ENCODE results near the gene CCDC124.

The CCDC124 gene

DNA sequence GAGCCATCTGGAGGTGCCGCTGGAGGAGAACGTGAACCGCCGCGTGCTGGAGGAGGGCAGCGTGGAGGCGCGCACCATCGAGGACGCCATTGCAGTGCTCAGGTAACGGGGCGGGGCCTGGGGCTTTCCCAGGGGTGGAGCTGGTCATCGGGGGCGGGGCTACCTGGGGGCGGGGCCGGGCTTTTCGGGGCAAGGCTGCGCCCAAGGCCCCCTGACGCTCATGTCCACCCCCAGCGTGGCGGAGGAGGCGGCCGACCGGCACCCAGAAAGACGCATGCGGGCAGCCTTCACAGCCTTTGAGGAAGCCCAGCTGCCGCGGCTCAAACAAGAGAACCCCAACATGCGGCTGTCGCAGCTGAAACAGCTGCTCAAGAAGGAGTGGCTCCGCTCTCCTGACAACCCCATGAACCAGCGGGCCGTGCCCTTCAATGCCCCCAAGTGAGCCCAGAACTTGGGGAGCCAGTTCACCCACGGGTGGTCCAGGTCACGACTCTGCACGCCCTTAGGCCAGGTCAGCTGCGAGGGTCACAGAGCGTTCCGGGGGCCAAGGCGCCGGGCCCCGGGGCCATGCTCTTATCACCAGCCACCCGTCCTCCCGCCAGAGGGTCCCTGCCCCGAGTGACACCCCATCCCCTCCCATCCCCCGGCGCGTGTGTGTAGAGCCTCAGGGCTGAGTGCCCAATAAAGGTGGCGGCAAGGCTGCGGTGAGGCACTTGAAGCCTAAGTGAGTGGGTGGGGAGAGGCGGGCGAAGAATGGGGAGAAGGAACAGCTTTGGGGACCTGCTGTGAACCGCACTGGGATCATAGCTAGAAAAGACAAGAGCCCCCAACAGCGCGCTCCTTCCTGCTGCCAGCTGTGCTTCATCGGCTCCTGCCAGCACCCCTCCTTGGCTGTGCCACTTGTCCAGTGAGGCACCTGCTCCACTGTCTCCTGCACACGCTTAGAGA lies 10.7 kb downstream of the CCDC124 start:
- no peak for TF ChIP-seq CTCF (IDR thresholded peaks at IDR 0.05; ENCODE audit: extremely low read depth, insufficient read depth, missing control alignments)
- in situ Hi-C loops (cut with MboI; ENCODE audit: low pct_unique_long_range_greater_than_20kb, low sequenced_read_pairs, unreplicated experiment) = loop anchor here (25.0 kb wide), 1 partner anchor 119 kb away; no protein-coding TSS in a partner anchor
- no peak for DNase-seq (ENCODE audit: low spot score)

DNA sequence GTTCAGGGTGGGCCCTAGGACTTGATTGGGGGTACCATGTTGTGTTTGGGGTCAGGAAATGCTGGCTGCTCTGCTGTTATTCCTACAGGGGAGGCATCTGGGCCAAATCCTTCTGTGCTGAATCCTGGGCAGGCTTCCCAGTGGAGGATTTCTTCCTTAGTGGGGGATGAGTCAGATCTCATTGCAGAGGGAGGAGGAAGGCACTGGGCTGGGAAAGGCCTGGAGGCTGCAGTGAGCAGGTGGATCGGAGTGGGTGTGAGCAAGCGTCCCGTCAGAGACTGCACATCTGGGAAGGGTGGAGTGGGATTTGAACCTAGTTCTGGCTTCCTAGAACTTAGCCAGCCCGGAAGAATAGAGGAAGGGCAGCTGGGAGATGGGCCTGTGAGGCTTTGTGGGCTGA lies 11.5 kb downstream of the CCDC124 start:
- no peak for TF ChIP-seq CTCF (IDR thresholded peaks at IDR 0.05; ENCODE audit: extremely low read depth, insufficient read depth, missing control alignments)
- DNase-seq (ENCODE audit: low spot score) = no peak
- in situ Hi-C loops (cut with MboI; ENCODE audit: low pct_unique_long_range_greater_than_20kb, low sequenced_read_pairs, unreplicated experiment) = loop anchor here (25.0 kb wide), 1 partner anchor 118 kb away; no protein-coding TSS in a partner anchor

DNA sequence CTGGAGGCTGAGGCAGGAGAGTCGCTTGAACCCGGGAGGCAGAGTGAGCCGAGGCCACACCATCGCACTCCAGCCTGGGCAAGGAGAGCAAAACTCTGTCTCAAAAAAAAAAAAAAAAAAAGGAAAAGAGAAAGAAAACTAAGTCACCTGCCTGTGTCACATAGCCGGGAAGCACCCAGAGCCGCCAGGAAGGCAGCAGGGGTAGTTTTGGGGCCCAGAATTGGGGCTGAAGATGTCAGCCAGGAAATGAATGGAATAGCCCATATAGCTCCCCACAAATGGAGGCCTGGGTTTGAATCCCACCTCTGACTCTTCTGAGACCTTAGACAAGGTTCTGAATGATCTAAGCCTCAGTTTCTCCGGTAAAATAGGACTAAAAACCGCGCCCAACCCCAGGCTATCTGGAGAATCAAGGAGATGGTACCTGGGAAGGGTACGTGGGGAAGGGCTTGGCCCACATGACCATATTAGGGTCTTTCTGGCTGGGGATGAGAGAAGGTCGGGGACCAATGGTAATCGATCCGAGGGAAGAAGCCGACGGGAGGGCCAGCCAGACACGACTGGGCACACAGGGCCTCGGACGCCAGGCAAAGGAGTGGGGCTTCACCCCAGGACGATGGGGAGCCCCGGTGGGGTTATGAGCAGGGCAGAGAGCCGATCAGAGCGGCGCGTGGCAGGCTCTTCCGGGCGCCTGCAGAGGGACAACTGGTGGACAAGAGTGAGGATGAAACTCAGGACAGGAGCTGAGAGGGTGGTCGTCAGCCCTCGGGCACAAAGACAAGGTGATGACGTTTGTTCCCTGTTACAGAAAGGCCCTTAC lies 14.4 kb downstream of the CCDC124 start:
- TF ChIP-seq CTCF (IDR thresholded peaks at IDR 0.05; ENCODE audit: extremely low read depth, insufficient read depth, missing control alignments) = no peak
- peak; percentile 81 for DNase-seq (ENCODE audit: low spot score)
- in situ Hi-C loops (cut with MboI; ENCODE audit: low pct_unique_long_range_greater_than_20kb, low sequenced_read_pairs, unreplicated experiment) = loop anchor here (25.0 kb wide), 1 partner anchor 115 kb away; no protein-coding TSS in a partner anchor

DNA sequence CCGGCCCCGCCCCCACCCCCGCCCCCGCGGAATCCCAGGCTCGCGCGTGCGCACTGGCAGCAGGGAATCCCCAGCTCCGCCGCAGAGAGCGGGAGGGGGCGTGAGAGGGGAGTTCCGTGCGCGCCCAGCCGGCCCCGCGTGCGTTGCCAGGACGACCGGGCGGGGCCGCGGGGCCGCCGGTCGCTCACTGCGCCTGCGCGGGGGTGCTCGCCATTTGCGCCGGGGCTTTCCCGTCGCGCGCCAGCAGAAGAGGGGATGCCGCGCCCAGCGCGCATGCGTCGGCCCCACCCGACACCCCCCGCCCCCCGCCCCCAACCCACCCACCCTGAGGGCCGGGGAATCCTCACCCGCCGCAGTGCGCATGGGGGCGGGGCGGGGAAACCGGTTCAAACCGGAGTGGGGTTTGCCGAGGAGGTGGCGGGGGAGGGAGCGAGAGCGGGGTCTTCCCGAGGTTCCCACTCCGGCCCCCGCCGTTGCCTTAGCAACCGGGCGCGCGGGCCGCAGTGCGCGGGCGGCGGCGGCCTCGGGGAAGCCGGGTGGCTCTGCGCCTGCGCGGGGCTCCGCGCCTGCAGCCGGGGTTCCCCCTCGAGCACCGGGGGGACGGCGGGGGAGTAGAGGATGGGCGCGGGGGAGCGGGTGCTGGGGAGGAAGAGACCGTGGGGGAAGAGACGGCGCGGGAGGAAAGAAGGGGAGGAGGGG lies 15.1 kb downstream of the CCDC124 start:
- in situ Hi-C loops (cut with MboI; ENCODE audit: low pct_unique_long_range_greater_than_20kb, low sequenced_read_pairs, unreplicated experiment) = loop anchor here (25.0 kb wide), 1 partner anchor 114 kb away; no protein-coding TSS in a partner anchor
- peak; percentile 100 for DNase-seq (ENCODE audit: low spot score)
- no peak for TF ChIP-seq CTCF (IDR thresholded peaks at IDR 0.05; ENCODE audit: extremely low read depth, insufficient read depth, missing control alignments)

DNA sequence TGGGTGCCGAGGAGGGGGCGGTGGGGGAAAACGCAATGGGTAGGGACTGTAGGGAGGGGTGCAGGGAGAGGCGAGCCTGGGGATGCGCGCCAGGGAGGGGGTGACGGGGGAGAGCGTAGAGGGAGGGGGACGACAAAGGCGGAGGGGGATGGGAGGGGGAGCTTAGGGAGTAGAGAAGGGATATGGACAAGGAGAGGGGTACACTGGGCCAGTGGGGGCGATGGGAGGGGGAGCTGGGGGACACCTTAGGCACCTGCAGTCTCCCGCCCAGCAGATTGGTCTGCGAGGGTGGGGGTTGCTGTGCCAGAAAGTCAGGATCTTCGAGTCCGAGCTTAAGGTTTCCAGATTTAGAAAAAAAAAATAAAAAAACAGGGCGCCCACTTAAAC lies 15.7 kb downstream of the CCDC124 start:
- TF ChIP-seq CTCF (IDR thresholded peaks at IDR 0.05; ENCODE audit: extremely low read depth, insufficient read depth, missing control alignments) = no peak
- no peak for DNase-seq (ENCODE audit: low spot score)
- in situ Hi-C loops (cut with MboI; ENCODE audit: low pct_unique_long_range_greater_than_20kb, low sequenced_read_pairs, unreplicated experiment) = loop anchor here (25.0 kb wide), 1 partner anchor 114 kb away; no protein-coding TSS in a partner anchor
